Tibial nerve (tissue), 4 donors: ENCODE results near the gene FRMD4B.

ENCODE experiments used
- CTCF ChIP-seq, 5 experiments: fragments of 200-600 bp in 3 of 5; fragments of 450-650 bp in 2 of 5; sonication (generic) in 3 of 5; IDR thresholded peaks; one replicate each; pipeline ENCODE4 v1.5.1; 2016 to 2019; ENCODE audit warnings: antibody characterized with exemption in 5 of 5, mild to moderate bottlenecking in 3 of 5, moderate library complexity in 2 of 5
- EP300 ChIP-seq, 2 donors: sonication (generic); formaldehyde crosslinking; IDR thresholded peaks; one replicate each; pipeline ENCODE4 v1.6.1; 2017; ENCODE audit warnings: antibody characterized with exemption in 2 of 2, mild to moderate bottlenecking in 1 of 2

- TF ChIP-seq CTCF (IDR thresholded peaks at IDR 0.05), result no peak
- no peak for TF ChIP-seq EP300 (IDR thresholded peaks at IDR 0.05)
Observed at GRCh38 chr3:69392415-69392814, 6.5 kb upstream of the FRMD4B start.
